Measurements from ENCODE around the gene CD70. TPM values are rescaled to one million over a fixed set of nuclear protein-coding genes. Genes with fewer than 3 reads are reported as not detected.

CD70 gene
- total and polyA plus RNA-seq, 2 of the 8 experiments (the other 6 are each of a cell fraction or from before 2014, with no cell fraction given), result 1.3 to 12.0 TPM

GRCh38 chr19:6593651-6594416 lies 2.9 kb upstream of the CD70 start:
- no peak overlapping the region for H2BK120ac ChIP-seq (replicated peaks; ENCODE audit: low read depth, low read length)
- H3K9ac ChIP-seq (replicated peaks in 1 of 4; ENCODE audit: extremely low read depth in 1 of 4, low read depth in 3 of 4, low read length in 3 of 4), result no peak overlapping the region
- H4K20me1 ChIP-seq (replicated peaks in 1 of 2; ENCODE audit: control insufficient read depth in 1 of 2, insufficient read depth in 2 of 2, low read length in 2 of 2), result peaks cover 0 to under 1% of the 10 kb centered on the region in 2 experiments
- DNase-seq (ENCODE audit: low read depth in 1 of 2, low spot score in 2 of 2), result no peak
- TF ChIP-seq SIN3A (conservative IDR thresholded peaks at IDR 0.05 in 1 of 2, IDR thresholded peaks at IDR 0.05 in 1 of 2; ENCODE audit: low read depth in 1 of 2, low read length in 2 of 2) (no peak), TEAD4 (IDR thresholded peaks at IDR 0.05; ENCODE audit: low read depth, low read length) (no peak), SP1 (IDR thresholded peaks at IDR 0.05; ENCODE audit: low read depth, low read length) (no peak)
- no peak overlapping the region for H3K23ac ChIP-seq (ENCODE audit: insufficient read length)
- H2BK12ac ChIP-seq (ENCODE audit: low read depth, low read length), result no peak overlapping the region
- H3K4me1 ChIP-seq (replicated peaks in 1 of 4; ENCODE audit: control insufficient read depth in 3 of 4, insufficient read depth in 4 of 4, low read length in 3 of 4), result peaks cover 0 to 8% (median 2%) of the 10 kb centered on the region in 4 experiments; a peak in 5 of 7 replicates
- no peak overlapping the region for H4K8ac ChIP-seq (ENCODE audit: extremely low read depth, insufficient read depth, low read length)
- ChIA-PET CTCF (ENCODE audit: partially characterized antibody) (interaction anchor here (0.8 to 1.8 kb wide), 5 partner anchors 16 to 270 kb away, joined by 3 to 4 read pairs (median 4); no protein-coding TSS in a partner anchor), POLR2A (ENCODE audit: partially characterized antibody) (no interaction called here)
- H3K23me2 ChIP-seq (ENCODE audit: low read depth, low read length), result peaks cover 9% of the 10 kb centered on the region
- no peak overlapping the region for H2BK20ac ChIP-seq (ENCODE audit: low read length)
- no peak overlapping the region for H3K4me2 ChIP-seq (ENCODE audit: insufficient read depth in 1 of 2, low read depth in 2 of 2, low read length in 2 of 2)
- H2AK5ac ChIP-seq (ENCODE audit: low read depth, low read length), result no peak overlapping the region
- no peak overlapping the region for H3K14ac ChIP-seq (ENCODE audit: insufficient read length)
- H3K18ac ChIP-seq (ENCODE audit: extremely low read depth, low read length), result no peak overlapping the region
- FAIRE-seq, result no peak
- H3K4me3 ChIP-seq (ENCODE audit: extremely low read depth in 1 of 4, insufficient read depth in 2 of 4, low read depth in 3 of 4, low read length in 4 of 4), result no peak overlapping the region
- no peak overlapping the region for H2BK5ac ChIP-seq (ENCODE audit: low read depth, low read length)
- no peak overlapping the region for H2AFZ ChIP-seq (ENCODE audit: low read length)
- no peak overlapping the region for H3K27ac ChIP-seq (ENCODE audit: low read depth, low read length)
- no peaks in the 10 kb centered on the region for H3K36me3 ChIP-seq (ENCODE audit: control insufficient read depth in 2 of 4, insufficient read depth in 4 of 4, low read length in 3 of 4)
- 76% methylated on average over 11 of the region's 11 CpGs; no CpG with 5 or more reads in 1 of the 2 experiments for WGBS, 2 experiments (ENCODE audit: extremely low coverage in 1 of 2, insufficient coverage in 1 of 2, insufficient read length in 1 of 2, insufficient replicate concordance in 2 of 2, low coverage in 1 of 2, low lambda C conversion rate in 2 of 2, missing lambda C conversion rate in 1 of 2)
- no peaks in the 10 kb centered on the region for H3K79me2 ChIP-seq (ENCODE audit: control insufficient read depth in 1 of 2, insufficient read depth in 2 of 2, low read length in 2 of 2)
- H3K56ac ChIP-seq (replicated peaks; ENCODE audit: insufficient read length, low read depth, low read length), result no peak overlapping the region
- no peak overlapping the region for H4K91ac ChIP-seq (replicated peaks; ENCODE audit: insufficient read length, low read length)
- H4K5ac ChIP-seq (ENCODE audit: insufficient read length, low read depth, low read length), result no peak overlapping the region
- H3K9me3 ChIP-seq (ENCODE audit: insufficient read depth in 2 of 2, low read depth in 1 of 2, low read length in 1 of 2), result peaks cover 3 to 11% of the 10 kb centered on the region in 2 experiments; a peak in 2 of 4 replicates
- no peak overlapping the region for H3K4ac ChIP-seq (replicated peaks; ENCODE audit: insufficient read length, low read depth, low read length)
- H3K79me1 ChIP-seq (ENCODE audit: low read depth, low read length), result no peaks in the 10 kb centered on the region
- no peak overlapping the region for H2BK15ac ChIP-seq (ENCODE audit: low read length)
- peaks cover 10 to 35% (median 29%) of the 10 kb centered on the region in 4 experiments for H3K27me3 ChIP-seq (replicated peaks in 1 of 4; ENCODE audit: control insufficient read depth in 3 of 4, extremely low read depth in 1 of 4, insufficient read depth in 3 of 4, low read length in 3 of 4)
